ENCODE results near the gene UQCRHL.

The UQCRHL gene

DNA sequence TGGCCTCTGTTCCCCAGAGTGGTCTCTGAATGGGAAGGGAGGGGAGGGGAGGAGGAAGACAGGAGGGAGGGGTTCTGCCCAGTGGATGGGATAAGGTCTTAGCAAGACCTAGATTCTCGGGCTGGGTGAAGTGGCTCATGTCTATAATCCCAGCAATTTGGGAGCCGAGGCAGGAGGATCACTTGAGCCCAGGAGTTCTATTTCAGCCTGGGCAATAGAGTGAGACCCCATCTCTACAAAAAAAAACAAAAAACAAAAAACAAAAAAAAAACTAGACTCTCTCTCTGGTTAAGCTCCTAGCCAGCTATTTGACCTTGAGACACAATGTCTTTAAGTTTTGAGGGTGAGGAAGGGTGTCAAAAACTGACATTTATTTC, 11.4 kb downstream of the UQCRHL start:
- DNase-seq: no peak

DNA sequence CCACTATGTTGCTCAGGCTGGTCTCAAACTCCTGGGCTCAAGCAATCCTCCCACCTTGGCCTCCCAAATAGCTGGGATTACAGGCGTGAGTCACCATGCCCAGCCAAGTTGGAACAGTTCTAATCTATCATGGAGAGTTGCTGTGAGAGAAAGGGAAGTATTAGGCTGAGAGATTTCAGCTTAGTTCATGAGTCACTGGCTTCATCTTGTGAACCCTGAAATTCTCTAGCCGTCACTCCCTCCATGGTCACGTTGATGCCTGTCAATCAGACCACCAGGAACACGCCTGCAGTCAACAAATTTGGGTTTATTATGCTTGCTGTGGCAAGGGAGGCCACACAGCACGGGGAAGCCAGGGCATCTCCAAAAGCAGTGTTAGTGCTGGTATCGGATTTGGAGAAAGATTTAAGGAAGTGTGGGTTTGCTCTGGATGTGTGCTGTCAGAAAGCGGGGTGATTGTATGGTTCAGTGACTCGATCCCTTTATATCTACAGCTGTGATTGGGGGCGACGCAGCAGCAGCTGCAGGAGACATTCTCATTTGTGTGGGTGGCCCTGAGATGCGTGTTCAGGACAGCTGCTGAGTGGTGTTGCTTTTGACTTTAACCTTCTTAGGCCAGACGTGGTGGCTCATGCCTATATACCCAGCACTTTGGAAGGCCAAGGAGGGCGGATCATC, 18.7 kb downstream of the UQCRHL start:
- DNase-seq: peak; percentile 85 to 96 (median 94)

DNA sequence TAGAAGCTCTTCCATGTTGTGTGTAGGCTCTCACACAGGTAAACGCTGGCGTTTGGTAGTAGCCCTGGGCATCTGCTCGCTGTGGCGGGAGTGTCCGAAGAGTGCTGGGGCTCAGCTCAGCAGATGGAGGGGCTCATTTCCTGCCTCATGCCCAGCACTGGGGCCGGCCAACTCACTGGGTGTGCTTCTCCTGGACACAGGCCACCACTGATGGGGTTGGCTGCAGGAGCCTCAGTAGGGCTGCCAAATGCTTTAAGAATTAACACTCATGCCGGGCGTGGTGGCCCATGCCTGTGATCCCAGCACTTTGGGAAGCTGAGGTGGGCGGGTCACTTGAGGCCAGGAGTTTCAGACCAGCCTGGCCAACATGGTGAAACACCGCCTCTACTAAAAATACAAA, 20.9 kb downstream of the UQCRHL start:
- DNase-seq: no peak

DNA sequence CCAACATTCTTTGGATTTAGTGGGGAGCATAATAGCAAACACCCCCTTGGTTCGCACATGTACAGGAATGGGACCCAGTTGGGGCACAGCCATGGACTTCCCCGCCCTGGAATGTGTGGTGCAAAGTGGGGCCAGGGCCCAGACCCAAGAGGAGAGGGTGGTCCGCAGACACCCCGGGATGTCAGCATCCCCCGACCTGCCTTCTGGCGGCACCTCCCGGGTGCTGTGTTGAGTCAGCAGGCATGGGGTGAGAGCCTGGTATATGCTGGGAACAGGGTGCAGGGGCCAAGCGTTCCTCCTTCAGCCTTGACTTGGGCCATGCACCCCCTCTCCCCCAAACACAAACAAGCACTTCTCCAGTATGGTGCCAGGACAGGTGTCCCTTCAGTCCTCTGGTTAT, 21.8 kb downstream of the UQCRHL start:
- no peak for DNase-seq

DNA sequence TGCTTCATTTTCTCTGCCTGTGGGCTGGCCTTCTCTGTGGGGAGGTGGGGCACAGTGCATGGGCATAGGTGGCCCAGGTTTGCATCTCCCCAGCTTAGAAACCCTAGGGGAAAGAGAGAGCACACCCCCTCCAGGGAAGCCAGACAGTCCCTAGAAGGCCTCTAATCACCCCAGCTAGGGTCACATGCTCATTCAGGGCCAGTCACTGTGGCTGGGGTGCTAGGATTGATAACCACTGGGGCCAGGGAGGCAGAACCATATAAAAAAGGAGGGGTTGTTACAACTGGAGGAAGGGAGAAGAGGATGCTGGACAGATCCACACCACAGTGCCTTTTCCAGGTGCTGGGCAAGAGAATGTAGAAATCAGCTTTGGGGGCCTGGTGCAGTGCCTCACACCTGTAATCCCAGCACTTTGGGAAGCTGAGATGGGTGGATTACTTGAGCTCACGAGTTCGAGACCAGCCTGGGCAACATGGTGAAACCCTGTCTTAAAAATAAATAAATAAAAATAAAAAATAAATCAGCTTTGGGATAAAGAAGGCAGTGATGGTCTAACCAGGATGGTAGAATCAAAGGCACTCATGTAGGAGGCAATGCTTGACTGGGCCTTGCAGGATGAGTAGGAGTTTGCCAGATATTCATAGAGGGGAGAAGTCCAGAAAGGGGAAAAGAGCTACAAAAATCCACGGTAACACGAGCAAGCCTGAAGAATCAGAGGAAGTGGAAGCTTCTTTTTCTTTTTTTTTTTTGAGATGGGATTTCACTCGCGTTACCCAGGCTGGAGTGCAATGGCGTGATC, 29.3 kb downstream of the UQCRHL start:
- peak in 1 of 3 donors; percentile 15 for DNase-seq

DNA sequence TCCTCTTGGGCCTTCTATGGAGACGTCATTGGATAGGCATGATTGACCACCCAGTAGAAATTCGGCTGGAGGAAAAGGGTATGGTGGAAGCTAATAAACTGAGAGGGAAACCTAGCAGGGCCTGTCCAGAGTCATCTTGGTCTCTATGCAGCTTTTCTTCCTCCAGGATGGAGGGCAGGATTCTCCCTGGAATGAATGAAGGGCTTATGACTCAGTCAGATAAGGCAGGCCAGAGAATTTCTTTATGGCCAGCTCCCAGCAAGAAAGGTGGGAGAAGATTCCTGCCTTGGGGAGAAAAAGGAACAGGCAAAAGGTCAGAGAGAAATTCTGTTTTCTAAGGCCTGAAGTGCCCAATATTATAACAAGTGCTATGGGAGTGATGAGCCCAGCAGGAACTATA, 31.7 kb downstream of the UQCRHL start:
- no peak for DNase-seq

DNA sequence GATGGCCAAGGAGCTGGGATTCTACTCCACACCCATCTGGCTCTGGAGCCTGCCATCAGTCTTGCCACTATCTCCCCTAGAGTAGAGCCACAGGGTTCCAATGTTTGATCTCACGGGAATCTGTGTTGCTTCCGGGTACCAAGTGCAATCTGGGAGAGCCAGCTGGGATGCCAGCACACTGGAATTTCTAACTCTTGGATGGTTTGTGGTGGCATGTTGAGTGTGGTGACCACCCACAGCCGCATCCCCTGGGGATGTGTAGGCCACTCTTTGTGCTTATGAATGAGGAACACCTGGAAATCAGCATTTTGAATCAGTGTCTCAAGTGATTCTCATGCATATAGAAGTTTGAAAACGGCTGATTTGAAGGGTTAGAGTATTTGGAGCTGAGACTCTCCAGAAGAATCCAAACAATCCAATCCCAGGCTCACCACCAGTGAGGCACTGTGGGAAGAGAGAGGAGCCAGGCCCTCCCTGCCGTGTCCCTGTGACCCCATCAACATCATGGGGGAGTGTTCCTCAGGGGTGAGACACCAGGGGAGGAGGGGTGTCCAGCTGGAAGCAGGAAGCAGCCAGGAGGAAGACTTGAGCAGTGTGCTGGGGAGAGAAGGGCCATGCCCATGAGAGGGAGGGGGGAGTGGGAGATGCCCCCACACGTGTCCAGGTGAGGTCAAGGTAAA, 35.5 kb downstream of the UQCRHL start:
- DNase-seq: peak in 1 of 3 donors; percentile 16

DNA sequence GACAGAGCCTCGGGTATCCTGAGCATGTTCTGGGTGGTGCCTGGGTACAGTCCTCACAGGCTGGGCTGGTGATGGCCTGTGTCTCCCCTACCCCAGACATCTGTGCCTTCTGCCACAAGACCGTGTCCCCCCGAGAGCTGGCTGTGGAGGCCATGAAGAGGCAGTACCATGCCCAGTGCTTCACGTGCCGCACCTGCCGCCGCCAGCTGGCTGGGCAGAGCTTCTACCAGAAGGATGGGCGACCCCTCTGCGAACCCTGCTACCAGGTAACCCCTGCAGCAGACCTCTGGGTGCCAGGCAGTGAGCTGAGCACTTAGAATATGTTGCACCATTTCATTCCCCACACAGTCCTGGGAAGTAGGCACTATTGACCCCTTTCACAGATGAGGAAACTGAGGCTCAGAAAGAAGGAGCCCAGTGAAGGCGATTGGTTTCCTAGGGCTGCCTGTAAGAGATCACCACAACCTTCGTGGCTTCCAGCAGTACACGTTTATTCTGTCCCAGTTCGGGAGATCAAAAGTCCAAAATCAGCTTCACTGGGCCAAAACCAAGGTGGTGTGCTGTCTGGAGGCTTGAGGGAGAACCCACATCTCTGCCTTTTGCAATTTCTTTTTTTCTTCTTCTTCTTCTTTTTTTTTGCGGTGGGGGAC, 37.0 kb downstream of the UQCRHL start:
- peak in 1 of 3 donors; percentile 16 for DNase-seq

DNA sequence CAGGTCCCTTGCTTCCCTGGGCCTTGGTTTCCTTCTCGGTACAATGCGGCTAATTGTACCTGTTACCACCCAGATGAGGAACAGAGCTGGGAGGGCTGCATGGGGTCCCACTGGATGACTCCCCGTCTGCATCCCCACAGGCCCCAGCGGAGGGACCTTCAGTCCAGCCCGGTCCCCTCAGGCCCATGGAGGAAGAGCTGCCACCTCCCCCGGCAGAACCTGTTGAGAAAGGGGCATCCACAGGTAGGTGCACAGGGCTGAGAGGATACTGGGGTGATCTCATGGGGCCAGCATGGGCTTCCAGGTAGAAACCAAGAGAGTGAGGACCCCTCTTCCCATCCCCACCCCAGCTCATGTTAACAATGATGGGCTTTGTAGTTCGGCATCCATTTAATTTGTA, 39.1 kb downstream of the UQCRHL start:
- no peak for DNase-seq

DNA sequence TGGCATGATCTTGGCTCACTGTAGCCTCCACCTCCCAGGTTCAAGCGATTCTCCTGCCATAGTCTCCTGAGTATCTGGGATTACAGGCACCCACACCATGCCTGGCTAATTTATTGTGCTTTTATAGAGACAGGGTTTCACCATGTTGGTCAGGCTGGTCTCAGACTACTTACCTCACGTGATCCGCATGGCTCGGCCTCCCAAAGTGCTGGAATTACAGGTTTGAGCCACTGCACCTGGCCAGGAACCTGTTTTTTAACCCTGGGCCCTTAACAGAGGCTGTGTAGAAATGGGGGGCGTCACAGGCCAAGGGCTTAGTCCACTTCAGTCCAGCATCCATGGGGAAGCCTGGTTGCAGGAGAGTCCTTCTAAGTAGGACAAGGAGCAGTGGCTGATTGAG, 39.5 kb downstream of the UQCRHL start:
- no peak for DNase-seq

DNA sequence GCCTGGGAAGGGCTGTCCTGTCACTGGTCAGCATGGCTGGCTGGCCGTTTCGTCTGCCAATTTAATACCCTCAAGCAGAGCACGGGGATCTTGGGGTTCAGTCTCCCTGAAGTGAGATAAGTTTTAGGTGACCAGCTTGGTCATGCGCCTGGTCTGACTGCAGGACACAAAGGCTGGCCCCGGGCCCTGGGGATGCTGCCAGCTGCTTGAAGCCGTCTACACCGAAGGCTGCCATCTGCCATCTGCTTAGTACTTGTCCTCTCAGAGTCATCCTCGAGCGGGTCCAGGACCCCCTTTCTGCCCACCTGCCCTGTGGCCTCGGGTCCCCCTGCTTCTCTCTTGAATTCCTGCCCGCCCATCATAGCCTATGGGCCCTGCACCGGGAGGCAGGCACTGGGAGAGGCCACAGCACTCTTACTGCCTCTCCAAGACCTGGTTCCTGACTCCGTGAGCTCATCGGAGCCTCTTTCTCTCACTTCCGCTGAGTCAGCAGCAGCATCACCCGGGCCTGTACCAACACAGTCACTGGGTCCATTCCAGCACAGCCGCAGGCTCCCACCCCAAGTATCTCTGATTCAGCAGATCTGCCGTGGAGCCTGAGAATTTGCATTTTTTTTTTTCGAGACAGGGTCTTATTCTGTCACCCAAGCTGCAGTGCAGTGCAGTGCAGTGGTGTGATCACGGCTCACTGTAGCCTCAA, 41.8 kb downstream of the UQCRHL start:
- DNase-seq: no peak

DNA sequence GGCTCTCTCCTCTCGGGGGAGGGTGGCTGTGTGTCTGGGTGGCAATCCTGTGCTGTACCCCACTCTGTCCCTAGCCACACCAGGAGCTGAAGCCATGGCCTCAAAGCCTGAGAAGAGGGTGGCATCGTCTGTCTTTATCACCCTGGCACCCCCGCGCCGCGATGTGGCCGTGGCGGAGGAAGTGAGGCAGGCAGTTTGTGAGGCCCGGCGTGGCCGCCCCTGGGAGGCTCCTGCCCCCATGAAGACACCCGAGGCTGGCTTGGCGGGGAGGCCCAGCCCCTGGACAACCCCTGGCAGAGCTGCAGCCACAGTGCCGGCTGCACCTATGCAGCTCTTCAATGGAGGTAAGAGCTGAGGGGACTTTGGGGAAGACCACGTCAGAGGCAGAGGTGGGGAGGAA, 42.6 kb downstream of the UQCRHL start:
- DNase-seq: no peak

DNA sequence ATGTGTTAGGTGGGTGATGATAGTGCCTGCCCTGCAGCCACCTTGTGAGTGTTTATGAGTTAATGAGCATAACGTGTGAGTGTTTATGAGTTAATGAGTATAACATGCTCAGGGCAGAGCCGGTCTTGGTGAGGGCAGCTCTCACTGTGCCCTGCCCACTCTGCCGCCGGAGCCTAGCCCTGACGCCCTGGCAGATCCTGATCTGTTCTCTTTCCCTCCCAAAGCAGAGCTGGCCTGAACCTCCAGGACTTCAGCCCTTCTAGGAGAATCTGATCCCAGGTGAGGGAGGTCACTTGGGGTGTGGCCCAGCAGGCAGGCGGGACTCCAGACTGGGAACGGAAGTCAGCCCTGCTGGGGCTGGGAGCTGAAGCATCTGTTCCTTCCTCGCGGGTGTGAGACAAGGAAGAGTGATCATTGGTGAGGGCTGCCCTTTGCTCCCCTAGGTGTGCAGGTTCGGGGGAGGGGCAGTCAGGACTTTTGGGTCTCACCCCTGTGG, 43.1 kb downstream of the UQCRHL start:
- DNase-seq: no peak

DNA sequence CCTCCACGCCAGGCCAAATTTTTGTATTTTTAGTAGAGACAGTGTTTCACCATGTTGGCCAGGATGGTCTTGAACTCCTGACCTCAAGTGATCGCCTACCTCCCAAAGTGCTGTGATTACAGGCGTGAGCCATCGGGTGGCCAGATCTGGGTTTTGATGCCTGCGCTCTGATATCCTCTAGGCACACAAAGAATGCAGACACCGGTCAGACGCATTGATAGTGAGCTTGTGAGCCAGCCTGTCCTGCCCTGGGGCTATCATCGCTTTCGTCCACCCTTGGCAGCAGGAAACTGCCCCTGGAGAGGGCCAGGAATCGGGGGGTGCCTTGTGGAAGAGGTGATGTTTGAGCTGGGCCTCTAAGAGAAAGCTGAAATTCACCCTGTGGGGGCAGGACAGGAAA, 44.9 kb downstream of the UQCRHL start:
- no peak for DNase-seq

DNA sequence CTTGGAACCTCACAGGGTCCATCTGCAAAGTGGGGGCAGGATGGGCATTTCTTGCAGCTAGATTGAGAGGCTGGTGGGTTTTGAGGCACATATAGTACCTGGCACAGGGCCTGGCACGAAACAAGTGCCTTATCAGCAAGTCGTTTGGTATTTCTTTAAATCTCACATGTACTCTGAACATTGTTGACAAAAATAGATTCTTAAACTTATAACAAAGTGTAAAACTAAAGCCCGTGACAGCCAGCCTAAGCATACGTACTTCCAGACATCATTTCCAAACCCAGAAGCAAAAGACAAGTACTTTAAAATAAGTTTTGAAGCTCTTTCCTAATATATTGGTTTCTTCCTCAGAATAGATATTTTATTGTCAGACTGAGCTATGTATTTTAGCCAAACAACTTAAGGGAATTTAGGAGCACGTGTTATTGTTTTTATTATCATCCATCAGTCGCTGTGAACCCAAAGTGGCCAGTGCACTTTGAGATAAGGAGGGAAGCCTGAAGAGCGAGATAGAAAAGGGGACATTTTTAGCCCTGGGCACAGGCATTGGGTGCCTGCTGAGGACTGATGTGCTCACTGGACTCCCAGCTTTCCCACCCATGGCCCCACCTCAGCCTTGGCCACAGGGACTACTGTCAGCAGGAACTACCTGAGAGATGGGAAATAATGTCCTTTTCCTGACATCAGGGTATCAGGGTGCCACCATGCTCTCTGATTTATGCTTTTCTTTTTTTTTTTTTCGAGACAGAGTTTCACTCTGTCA, 45.9 kb downstream of the UQCRHL start:
- DNase-seq: no peak

DNA sequence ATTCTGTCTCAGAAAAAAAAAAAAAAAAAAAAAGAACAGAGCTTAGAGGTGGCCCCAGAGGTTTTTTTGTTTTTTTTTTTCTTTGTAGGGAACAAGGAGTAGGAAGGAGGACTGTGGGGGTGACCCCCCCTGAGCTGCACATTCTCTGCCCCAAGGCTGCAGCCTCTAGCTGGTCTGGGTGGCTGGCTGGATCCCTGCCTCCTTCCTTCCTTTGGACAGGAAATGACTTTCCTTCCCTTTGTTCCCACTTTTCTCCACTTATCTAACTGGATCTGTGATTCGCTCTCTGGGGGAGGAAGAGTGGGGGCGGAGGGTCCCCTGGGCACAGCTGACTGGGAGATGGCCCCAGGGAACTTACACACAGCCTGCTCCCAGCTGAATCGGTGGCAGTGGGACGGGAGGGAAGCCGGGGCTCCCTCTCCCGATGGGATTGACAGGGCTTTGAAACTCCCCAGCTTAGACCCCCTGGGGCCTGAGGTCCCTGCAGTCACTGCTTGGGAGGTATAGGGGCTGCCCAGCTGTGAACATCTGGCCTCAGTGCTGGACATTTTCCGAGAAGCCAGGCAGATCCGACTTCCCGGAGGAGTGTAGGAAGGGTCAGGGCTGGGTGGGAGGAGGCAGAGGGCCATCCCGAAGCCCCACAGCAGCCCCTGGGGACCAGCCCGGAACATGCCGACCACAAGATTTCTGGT, 46.8 kb downstream of the UQCRHL start:
- no peak for DNase-seq

DNA sequence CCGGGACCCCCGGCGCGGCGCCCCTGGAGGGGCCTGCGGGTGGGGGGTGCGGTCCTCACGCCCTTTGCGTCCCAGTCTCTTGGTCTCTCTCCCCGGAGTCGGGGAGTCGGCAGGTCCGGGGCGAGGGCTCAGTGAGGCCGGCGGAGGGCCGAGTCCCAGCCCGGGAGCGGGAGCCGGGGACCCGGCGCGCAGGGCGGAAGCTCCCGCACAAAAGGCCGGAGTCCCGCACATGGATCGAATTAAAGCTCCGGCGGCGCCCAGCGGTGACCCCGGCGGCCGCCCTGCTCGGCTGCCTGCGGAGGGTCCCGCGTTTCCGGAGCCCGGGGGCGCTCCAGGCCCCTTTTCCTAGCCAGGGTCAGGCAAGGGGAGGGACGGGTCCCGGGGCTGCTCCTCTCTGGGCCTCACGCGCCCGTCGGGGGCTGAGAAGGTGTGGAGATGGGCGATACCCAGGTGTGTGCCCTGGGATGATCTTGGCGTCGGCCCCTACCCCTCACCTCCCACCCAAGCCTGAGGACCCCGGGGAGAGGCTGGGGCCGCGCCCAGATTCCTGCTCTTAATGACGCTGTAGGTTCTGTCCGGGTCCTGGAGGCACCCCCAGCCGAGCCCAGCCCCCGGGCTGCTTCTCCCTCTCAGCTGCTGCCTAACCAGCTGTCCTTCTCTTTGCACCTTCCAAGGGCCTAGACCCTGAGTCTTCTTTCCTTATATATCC, 48.3 kb downstream of the UQCRHL start:
- peak in 1 of 3 donors; percentile 50 for DNase-seq

DNA sequence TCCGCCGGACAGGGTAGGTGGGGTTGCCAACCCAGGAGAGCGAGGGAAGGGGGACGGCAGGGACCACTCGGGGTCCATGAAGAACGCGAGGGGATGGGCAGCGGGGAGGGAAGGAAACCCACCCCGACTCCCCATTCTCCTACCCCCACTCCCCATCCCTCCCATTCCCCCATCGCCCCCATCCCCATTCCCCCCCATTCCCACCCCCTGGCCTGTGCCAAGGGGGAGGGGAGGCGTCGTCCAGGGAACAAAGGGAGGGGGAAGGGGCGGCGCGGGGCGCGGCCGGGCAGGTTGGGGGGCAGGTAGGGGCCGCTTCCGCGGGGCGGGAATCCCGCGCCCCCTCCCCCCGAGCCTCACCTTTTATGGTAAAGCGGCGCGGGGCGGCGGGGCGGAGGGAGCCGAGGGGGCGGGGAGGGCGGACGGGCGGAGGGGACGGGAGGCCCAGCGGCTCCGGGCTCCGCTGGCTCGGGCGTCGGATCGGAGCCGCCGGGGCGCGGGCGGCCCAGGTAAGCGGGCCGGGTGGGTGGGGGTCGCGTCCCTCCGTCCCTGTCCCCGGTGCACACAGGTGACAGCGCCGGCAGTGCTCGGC, 49.0 kb downstream of the UQCRHL start, which contains the start of gene FBLIM1:
FBLIM1 (plus strand) TSS at position 453 of the 589 bp plus-strand sequence. CDS start 6,189 bp downstream, outside the sequence.
- DNase-seq: no peak

DNA sequence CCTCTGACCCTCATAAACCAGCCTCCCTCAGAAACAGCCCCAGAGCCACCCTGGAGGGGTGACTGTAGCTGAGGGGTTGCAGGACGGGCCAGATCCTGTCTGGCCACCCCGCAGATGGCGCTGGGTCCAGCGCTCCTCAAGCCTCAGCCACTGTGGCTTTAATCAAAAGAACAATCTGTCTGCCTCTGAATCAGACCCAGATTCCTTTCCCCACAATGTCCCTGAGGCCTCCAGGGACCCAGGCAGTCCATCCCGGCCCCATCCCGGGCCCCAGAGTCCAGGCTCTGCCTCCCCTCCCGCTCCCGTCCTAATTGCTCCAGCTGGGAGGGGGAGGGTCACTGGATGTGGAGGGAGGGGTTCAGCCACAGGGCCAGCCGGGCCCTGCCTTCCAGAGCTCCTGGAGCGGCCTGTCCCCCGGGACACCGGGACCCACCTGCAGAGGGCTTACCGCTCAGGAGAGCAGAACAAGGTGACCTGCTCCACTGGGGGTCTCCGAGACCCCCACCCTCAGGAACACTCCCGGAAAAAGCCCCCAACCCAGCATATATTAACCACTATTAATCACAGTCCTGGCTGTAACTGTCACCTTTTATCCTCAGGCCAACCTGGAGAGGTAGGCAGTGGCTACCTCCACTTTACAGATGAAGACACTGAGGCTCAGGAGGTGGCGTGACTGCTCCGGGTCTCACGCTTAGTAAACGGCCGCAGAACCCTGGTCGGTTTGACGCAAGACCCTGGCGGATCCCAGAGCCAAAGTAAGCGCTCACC, 49.7 kb downstream of the UQCRHL start:
- DNase-seq: no peak

Measured in suppressor macrophage treated with lipopolysaccharide for 1 hour (primary cell).